Hematopoietic multipotent progenitor cell treated with erythropoietin and hydrocortisone succinate and interleukin-3 and kit ligand, for 4 days (in vitro differentiated cells): ENCODE measurements around the gene MOSPD3.
"Not testable (repeated sequence)": the region's sequence is repeated elsewhere in the genome, so short reads cannot be mapped to it uniquely, and the experiment has no call there.

Source experiments
- DNase-seq: peaks from one replicate; pipeline ENCODE4 v3.0.0-alpha.2; 2015

The MOSPD3 gene

GRCh38 chr7:100626530-100627237 is 14.3 kb downstream of the MOSPD3 start:
- DNase-seq = peak; percentile 95

GRCh38 chr7:100627238-100627549 is 14.9 kb downstream of the MOSPD3 start:
- no peak for DNase-seq

GRCh38 chr7:100629117-100629716 is 16.9 kb downstream of the MOSPD3 start:
- DNase-seq = peak; percentile 86

- no peak for DNase-seq
These were observed 17.7 kb downstream of the MOSPD3 start for GRCh38 chr7:100630066-100630465.

- peak; percentile 84 for DNase-seq
These were observed 20.8 kb downstream of the MOSPD3 start for GRCh38 chr7:100632951-100633717.

GRCh38 chr7:100639995-100640516 is 27.7 kb downstream of the MOSPD3 start:
- no peak for DNase-seq

GRCh38 chr7:100640517-100641440 is 28.4 kb downstream of the MOSPD3 start:
- DNase-seq = peak; percentile 94

- DNase-seq = peak; percentile 99
These were observed 29.1 kb downstream of the MOSPD3 start, which contains the start of gene TFR2 for GRCh38 chr7:100641463-100641859. TFR2 (minus strand) TSS chr7:100641552; CDS start chr7:100641509, 43 bp downstream.

GRCh38 chr7:100641860-100642533 is 29.7 kb downstream of the MOSPD3 start:
- peak; percentile 65 for DNase-seq

GRCh38 chr7:100642534-100642907 is 30.2 kb downstream of the MOSPD3 start:
- DNase-seq = peak; percentile 92

GRCh38 chr7:100649826-100650565 is 37.7 kb downstream of the MOSPD3 start:
- no peak for DNase-seq

GRCh38 chr7:100654908-100655831 is 42.8 kb downstream of the MOSPD3 start:
- no peak for DNase-seq

GRCh38 chr7:100655908-100656674 is 43.8 kb downstream of the MOSPD3 start, which contains the start of gene ACTL6B:
ACTL6B (minus strand) TSS chr7:100656448; CDS start chr7:100656354, 94 bp downstream.
- DNase-seq = peak; percentile 87

GRCh38 chr7:100662194-100662776 is 49.9 kb downstream of the MOSPD3 start:
- not testable (repeated sequence) for DNase-seq
